ENCODE measurements around the gene TCL1B. TPM values are rescaled to one million over a fixed set of nuclear protein-coding genes. Genes with fewer than 3 reads are reported as not detected.

Gene TCL1B
- not detected for total RNA-seq
- polyA plus RNA-seq = 1 to 10 TPM in 1 of 3 donors, not detected in 2; 1.1 TPM

GRCh38 chr14:95685978-95686922, at the start of gene TCL1B:
Gene TCL1B, plus strand, starts transcription at chr14:95686426. Its CDS starts 42 bp downstream, at chr14:95686468.
- H3K36me3 ChIP-seq = no peaks in the 10 kb centered on the region
- WGBS, 2 donors = 84 to 85% methylated on average over 36 to 38 of the region's 38 CpGs
- no peaks in the 10 kb centered on the region for H3K4me1 ChIP-seq
- H3K4me3 ChIP-seq = no peak within 1 kb of the TSS
- intact Hi-C loops (cut with DNase I) = no loop called here
- H3K27ac ChIP-seq = no peak within 1 kb of the TSS
- H3K27me3 ChIP-seq = peaks cover 0 to 19% (median 0%) of the 10 kb centered on the region in 3 donors
- DNase-seq = no peak
- no peak for TF ChIP-seq POLR2AphosphoS5 (IDR thresholded peaks at IDR 0.05)
- TF ChIP-seq POLR2A (IDR thresholded peaks at IDR 0.05) = no peak
- no peak for TF ChIP-seq EP300 (IDR thresholded peaks at IDR 0.05)
- TF ChIP-seq CTCF (IDR thresholded peaks at IDR 0.05) = no peak
- H3K9me3 ChIP-seq = no peaks in the 10 kb centered on the region

- H3K9me3 ChIP-seq = no peaks in the 10 kb centered on the region
- intact Hi-C loops (cut with DNase I) = no loop called here
- no peaks in the 10 kb centered on the region for H3K4me1 ChIP-seq
- no peak overlapping the region for H3K4me3 ChIP-seq
- no peak overlapping the region for H3K27ac ChIP-seq
- no peak for DNase-seq
- TF ChIP-seq CTCF (IDR thresholded peaks at IDR 0.05) (no peak), POLR2AphosphoS5 (IDR thresholded peaks at IDR 0.05) (no peak), POLR2A (IDR thresholded peaks at IDR 0.05) (no peak), EP300 (IDR thresholded peaks at IDR 0.05) (no peak)
- WGBS, 2 donors = 86 to 88% methylated on average over 3 of the region's 3 CpGs
- H3K36me3 ChIP-seq = no peaks in the 10 kb centered on the region
- no peaks in the 10 kb centered on the region for H3K27me3 ChIP-seq
Observed at GRCh38 chr14:95644981-95645380, 41.2 kb upstream of the TCL1B start.

- H3K9me3 ChIP-seq = no peaks in the 10 kb centered on the region
- H3K27me3 ChIP-seq = no peaks in the 10 kb centered on the region
- WGBS, 2 donors = 76 to 83% methylated on average over 10 of the region's 10 CpGs
- no peak overlapping the region for H3K4me3 ChIP-seq
- no peaks in the 10 kb centered on the region for H3K36me3 ChIP-seq
- DNase-seq = no peak
- no peak for TF ChIP-seq EP300 (IDR thresholded peaks at IDR 0.05)
- no peak for TF ChIP-seq POLR2AphosphoS5 (IDR thresholded peaks at IDR 0.05)
- no peak for TF ChIP-seq CTCF (IDR thresholded peaks at IDR 0.05)
- no peak for TF ChIP-seq POLR2A (IDR thresholded peaks at IDR 0.05)
- no peaks in the 10 kb centered on the region for H3K4me1 ChIP-seq
- no peak overlapping the region for H3K27ac ChIP-seq
- intact Hi-C loops (cut with DNase I) = no loop called here
Observed at GRCh38 chr14:95645389-95645996, 40.7 kb upstream of the TCL1B start.

- Histone ChIP-seq H3K4me1 (no peaks in the 10 kb centered on the region), H3K36me3 (no peaks in the 10 kb centered on the region), H3K4me3 (no peak overlapping the region), H3K27me3 (no peaks in the 10 kb centered on the region), H3K27ac (no peak overlapping the region), H3K9me3 (no peaks in the 10 kb centered on the region)
- 47 to 72% methylated on average over 3 of the region's 3 CpGs for WGBS, 2 donors
- no peak for DNase-seq
- TF ChIP-seq EP300 (IDR thresholded peaks at IDR 0.05) = no peak
- TF ChIP-seq CTCF (IDR thresholded peaks at IDR 0.05) = no peak
- no peak for TF ChIP-seq POLR2AphosphoS5 (IDR thresholded peaks at IDR 0.05)
- TF ChIP-seq POLR2A (IDR thresholded peaks at IDR 0.05) = no peak
- intact Hi-C loops (cut with DNase I) = no loop called here
Observed at GRCh38 chr14:95647926-95648325, 38.3 kb upstream of the TCL1B start.
